AG04449 (cell line): ENCODE data around the gene TTR.

ENCODE experiments used
- CTCF ChIA-PET: fragments of 350-600 bp; formaldehyde crosslinking; extraction: SDS; loops from one replicate; lab custom pipeline; 2021; ENCODE audit warnings: antibody characterized with exemption; lab: Yijun Ruan, JAX
- POLR2A ChIA-PET: fragments of 400-600, 350-600 bp; formaldehyde crosslinking; extraction: SDS; loops from one replicate; lab custom pipeline; 2020; ENCODE audit warnings: antibody characterized with exemption, inconsistent platforms; lab: Yijun Ruan, JAX
- DNase-seq: peaks from one replicate; pipeline ENCODE4 v3.0.0-alpha.2; 2010; ENCODE audit warnings: low read depth, low spot score
- H3K4me3 ChIP-seq: 2 replicates; pipeline ENCODE4 v1.5.1; 2011; ENCODE audit warnings: low read depth, mild to moderate bottlenecking, control low read depth, low read length
- TF ChIP-seq, protein P1 (sequence below): IDR thresholded peaks from one replicate; pipeline ENCODE4 v1.5.1; 2011; ENCODE audit warnings: mild to moderate bottlenecking, moderate library complexity, low read length, control low read depth, inconsistent platforms; ENCODE audit not compliant: insufficient read depth; ENCODE audit errors: missing control alignments

Gene TTR

DNA sequence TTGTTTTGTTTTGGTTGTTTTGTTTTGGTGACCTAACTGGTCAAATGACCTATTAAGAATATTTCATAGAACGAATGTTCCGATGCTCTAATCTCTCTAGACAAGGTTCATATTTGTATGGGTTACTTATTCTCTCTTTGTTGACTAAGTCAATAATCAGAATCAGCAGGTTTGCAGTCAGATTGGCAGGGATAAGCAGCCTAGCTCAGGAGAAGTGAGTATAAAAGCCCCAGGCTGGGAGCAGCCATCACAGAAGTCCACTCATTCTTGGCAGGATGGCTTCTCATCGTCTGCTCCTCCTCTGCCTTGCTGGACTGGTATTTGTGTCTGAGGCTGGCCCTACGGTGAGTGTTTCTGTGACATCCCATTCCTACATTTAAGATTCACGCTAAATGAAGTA is at the start of gene TTR:
Gene TTR (plus strand): TSS at position 250 of the 400 bp plus-strand sequence. CDS start 26 bp downstream, at position 276.
- no peak within 1 kb of the TSS for H3K4me3 ChIP-seq
- POLR2A ChIA-PET, result no interaction called here
- CTCF ChIA-PET, result no interaction called here
- TF ChIP-seq, protein P1, sequence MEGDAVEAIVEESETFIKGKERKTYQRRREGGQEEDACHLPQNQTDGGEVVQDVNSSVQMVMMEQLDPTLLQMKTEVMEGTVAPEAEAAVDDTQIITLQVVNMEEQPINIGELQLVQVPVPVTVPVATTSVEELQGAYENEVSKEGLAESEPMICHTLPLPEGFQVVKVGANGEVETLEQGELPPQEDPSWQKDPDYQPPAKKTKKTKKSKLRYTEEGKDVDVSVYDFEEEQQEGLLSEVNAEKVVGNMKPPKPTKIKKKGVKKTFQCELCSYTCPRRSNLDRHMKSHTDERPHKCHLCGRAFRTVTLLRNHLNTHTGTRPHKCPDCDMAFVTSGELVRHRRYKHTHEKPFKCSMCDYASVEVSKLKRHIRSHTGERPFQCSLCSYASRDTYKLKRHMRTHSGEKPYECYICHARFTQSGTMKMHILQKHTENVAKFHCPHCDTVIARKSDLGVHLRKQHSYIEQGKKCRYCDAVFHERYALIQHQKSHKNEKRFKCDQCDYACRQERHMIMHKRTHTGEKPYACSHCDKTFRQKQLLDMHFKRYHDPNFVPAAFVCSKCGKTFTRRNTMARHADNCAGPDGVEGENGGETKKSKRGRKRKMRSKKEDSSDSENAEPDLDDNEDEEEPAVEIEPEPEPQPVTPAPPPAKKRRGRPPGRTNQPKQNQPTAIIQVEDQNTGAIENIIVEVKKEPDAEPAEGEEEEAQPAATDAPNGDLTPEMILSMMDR, result no peak
- DNase-seq, result no peak

DNA sequence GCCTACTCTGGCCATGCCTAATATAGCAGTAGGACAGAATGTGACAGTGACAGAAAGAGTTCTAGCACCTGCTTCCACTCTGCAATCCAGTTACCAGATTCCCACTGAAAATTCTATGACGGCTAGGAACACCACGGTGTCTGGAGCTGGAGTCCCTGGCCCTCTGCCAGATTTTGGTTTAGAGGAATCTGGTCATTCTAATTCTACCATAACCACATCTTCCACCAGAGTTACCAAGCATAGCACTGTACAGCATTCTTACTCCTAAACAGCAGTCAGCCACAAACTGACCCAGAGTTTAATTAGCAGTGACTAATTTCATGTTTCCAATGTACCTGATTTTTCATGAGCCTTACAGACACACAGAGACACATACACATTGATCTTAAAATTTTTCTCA is 45.2 kb upstream of the TTR start:
- H3K4me3 ChIP-seq, result no peak overlapping the region
- ChIA-PET POLR2A (no interaction called here), CTCF (no interaction called here)
- no peak for DNase-seq
- TF ChIP-seq, protein P1, result no peak

DNA sequence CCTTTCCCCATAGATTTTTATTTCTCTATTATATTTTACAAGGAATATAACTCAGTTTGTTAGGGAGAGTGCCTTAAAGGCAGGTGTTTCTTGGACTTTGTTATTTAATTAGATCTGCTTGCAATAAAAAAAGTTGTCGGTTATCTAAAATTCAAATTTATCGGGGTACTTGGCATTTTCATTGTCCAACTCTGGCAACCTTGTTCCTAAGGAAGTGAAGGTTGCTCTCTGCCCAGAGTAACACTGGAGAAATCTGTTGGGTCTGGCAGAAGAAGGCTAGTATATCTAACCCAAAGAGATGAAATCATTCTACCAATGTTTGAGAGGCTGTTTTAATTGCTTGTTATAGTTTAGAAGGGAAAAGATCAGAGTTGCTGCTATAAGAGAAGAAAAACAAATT is 42.8 kb upstream of the TTR start:
- DNase-seq, result no peak
- TF ChIP-seq, protein P1, result no peak
- CTCF ChIA-PET, result interaction anchor here (0.6 to 1.1 kb wide), 2 partner anchors 173 to 184 kb away, joined by 3 to 4 read pairs; no protein-coding TSS in a partner anchor
- POLR2A ChIA-PET, result no interaction called here
- no peak overlapping the region for H3K4me3 ChIP-seq

DNA sequence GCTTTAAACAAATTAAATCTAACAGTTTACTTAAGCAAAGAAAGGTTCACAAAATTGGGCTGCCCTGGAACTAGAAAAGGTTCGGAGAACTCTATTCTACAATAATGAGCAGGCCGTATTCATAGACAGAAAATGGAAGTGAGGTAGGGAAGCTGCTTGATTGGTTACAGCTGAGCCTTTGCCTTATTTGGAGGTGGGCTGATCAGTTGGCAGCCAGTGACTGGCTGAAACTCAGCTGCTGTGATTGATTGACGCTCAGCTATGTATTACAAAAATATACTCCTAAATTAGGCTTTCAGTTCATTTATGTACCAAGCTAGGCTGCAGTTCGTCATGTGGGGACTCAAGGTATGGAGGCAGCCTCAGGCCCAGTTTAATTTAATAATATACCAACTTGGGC is 42.3 kb upstream of the TTR start:
- CTCF ChIA-PET, result interaction anchor here (0.6 to 1.1 kb wide), 2 partner anchors 173 to 183 kb away, joined by 3 to 4 read pairs; no protein-coding TSS in a partner anchor
- DNase-seq, result no peak
- TF ChIP-seq, protein P1, result no peak
- no peak overlapping the region for H3K4me3 ChIP-seq
- POLR2A ChIA-PET, result no interaction called here

DNA sequence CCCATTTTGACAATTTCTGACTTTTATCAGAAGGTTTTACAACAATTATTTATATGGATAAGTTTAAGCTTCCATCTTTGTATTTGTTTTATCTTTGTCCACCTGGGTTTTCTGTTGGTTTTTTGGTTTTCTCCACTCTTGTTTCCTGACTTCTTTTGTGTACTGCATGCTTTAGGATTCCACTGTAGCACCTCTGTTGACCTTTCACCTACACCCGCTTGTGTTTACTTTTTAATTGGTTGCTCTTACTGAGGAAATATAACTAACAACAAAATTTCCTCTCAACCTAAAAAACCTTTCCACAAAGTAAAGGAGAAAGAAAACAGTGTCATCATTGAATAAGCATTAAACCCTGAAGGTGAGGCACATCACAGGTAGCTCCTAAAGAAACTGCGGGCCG is 39.8 kb upstream of the TTR start:
- POLR2A ChIA-PET, result no interaction called here
- TF ChIP-seq, protein P1, result no peak

DNA sequence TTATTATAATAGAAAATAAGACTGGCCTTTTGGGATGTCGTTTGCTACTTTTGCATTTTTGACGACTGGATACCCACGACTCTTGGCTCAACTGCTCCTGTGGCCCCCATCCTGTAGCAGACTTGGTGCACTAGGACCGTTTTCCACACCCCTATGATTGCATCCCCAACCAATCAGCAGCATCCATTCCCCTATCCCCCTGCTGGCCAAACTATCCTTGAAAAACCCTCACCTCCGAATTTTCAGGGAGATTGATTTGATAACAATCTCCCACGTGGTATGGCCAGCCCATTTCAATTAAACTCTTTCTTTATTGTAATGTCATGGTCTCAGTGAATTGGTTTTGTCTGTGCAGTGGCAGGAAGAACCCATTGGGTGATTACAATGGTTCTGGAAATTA is 37.9 kb upstream of the TTR start:
- TF ChIP-seq, protein P1, result no peak
- CTCF ChIA-PET, result interaction anchor here (2.2 kb wide), 1 partner anchor 169 kb away, joined by 8 read pairs; no protein-coding TSS in a partner anchor
- no peak for DNase-seq
- POLR2A ChIA-PET, result no interaction called here
- no peak overlapping the region for H3K4me3 ChIP-seq

More for the DNA sequence above, 39.8 kb upstream of the TTR start:
- no peak for DNase-seq
- CTCF ChIA-PET, result interaction anchor here (1.0 kb wide), 1 partner anchor 178 kb away, joined by 3 read pairs; no protein-coding TSS in a partner anchor
- no peak overlapping the region for H3K4me3 ChIP-seq
